IMR-90 (cell line): ENCODE results near the gene NKX6-2. TPM values are rescaled to one million over a fixed set of nuclear protein-coding genes. Genes with fewer than 3 reads are reported as not detected.

Source experiments
- ATAC-seq: fragments of 200-7000 bp; cut with Tn5 transposase; 2 replicates; pipeline ENCODE4 v1.9.1; 2020; ENCODE audit warnings: low read depth, mild to moderate bottlenecking, moderate library complexity
- BruUV-seq: library from RNA; stranded (reverse); fragments of 400-500 nt; replicated peaks from 2 replicates; lab custom pipeline; 2021; lab: Mats Ljungman, UMichigan
- CTCF ChIA-PET: fragments of 300-600 bp; formaldehyde crosslinking; extraction: SDS; loops from one replicate; lab custom pipeline; 2021; ENCODE audit warnings: antibody characterized with exemption; lab: Yijun Ruan, JAX
- POLR2A ChIA-PET: fragments of 300-600 bp; sonication (Branson Sonifier 250); formaldehyde crosslinking; loops from one replicate; lab custom pipeline; 2022; ENCODE audit warnings: antibody characterized with exemption; ENCODE audit not compliant: unreplicated experiment; lab: Charles Lee
- DNase-seq: peaks from one replicate; pipeline ENCODE4 v3.0.0; 2013
- H2AFZ ChIP-seq: replicated peaks from 2 replicates; pipeline ENCODE3; 2013; ENCODE audit warnings: low read length, mild to moderate bottlenecking; ENCODE audit not compliant: poor library complexity
- H2AK5ac ChIP-seq: 2 replicates; pipeline ENCODE4 v1.6.1; 2013; ENCODE audit warnings: low read depth, low read length, inconsistent platforms
- H2AK9ac ChIP-seq: replicated peaks from 2 replicates; pipeline ENCODE3; 2013; ENCODE audit warnings: mild to moderate bottlenecking, low read depth, low read length, moderate library complexity; ENCODE audit not compliant: poor library complexity
- H2BK120ac ChIP-seq: 2 replicates; pipeline ENCODE4 v1.6.1; 2013; ENCODE audit warnings: low read depth, low read length, inconsistent platforms
- H2BK15ac ChIP-seq: 3 replicates; pipeline ENCODE4 v1.6.1; 2013; ENCODE audit warnings: low read depth, low read length, inconsistent platforms
- H2BK20ac ChIP-seq: 2 replicates; pipeline ENCODE4 v1.6.1; 2013; ENCODE audit warnings: low read depth, mild to moderate bottlenecking, inconsistent platforms, low read length, moderate library complexity
- H2BK5ac ChIP-seq: 2 replicates; pipeline ENCODE4 v1.6.1; 2013; ENCODE audit warnings: mild to moderate bottlenecking, low read depth, low read length, inconsistent platforms; ENCODE audit not compliant: poor library complexity, severe bottlenecking
- H3K14ac ChIP-seq: replicated peaks from 2 replicates; pipeline ENCODE4 v1.6.1; 2013; ENCODE audit warnings: low read depth, low read length, inconsistent platforms
- H3K18ac ChIP-seq: 2 replicates; pipeline ENCODE4 v1.6.1; 2013; ENCODE audit warnings: low read depth, low read length, control low read depth
- H3K23ac ChIP-seq: 2 replicates; pipeline ENCODE4 v1.6.1; 2013; ENCODE audit warnings: low read depth, low read length, inconsistent platforms
- H3K27ac ChIP-seq: 2 replicates; pipeline ENCODE4 v1.5.1; 2013; ENCODE audit warnings: mild to moderate bottlenecking, control low read depth, low read length; ENCODE audit not compliant: insufficient read depth
- H3K27me3 ChIP-seq: 2 replicates; pipeline ENCODE4 v1.6.1; 2013; ENCODE audit warnings: low read length; ENCODE audit not compliant: control insufficient read depth, insufficient read depth
- H3K36me3 ChIP-seq: 2 replicates; pipeline ENCODE4 v1.6.1; 2013; ENCODE audit warnings: low read length, mixed read lengths; ENCODE audit not compliant: control insufficient read depth, insufficient read depth
- H3K4ac ChIP-seq: 2 replicates; pipeline ENCODE4 v1.6.1; 2013; ENCODE audit warnings: low read depth, low read length, inconsistent platforms
- H3K4me1 ChIP-seq: 2 replicates; pipeline ENCODE4 v1.6.1; 2013; ENCODE audit warnings: low read length, mixed read lengths; ENCODE audit not compliant: control insufficient read depth, insufficient read depth
- H3K4me2 ChIP-seq: 2 replicates; pipeline ENCODE4 v1.6.1; 2013; ENCODE audit warnings: low read depth, mild to moderate bottlenecking, control low read depth, low read length, moderate library complexity
- H3K4me3 ChIP-seq: 2 replicates; pipeline ENCODE4 v1.5.1; 2013; ENCODE audit warnings: low read depth, mild to moderate bottlenecking, control low read depth, low read length, moderate library complexity; ENCODE audit not compliant: insufficient read depth
- H3K56ac ChIP-seq: 2 replicates; pipeline ENCODE4 v1.6.1; 2013; ENCODE audit warnings: low read length, inconsistent platforms; ENCODE audit not compliant: insufficient read depth; ENCODE audit errors: extremely low read depth
- H3K79me1 ChIP-seq, 2 experiments: 2 replicates each; pipeline ENCODE4 v1.6.1; 2013; ENCODE audit warnings: low read length in 2 of 2, inconsistent platforms in 1 of 2, low read depth in 1 of 2
- H3K9ac ChIP-seq: 2 replicates; pipeline ENCODE4 v1.6.1; 2013; ENCODE audit warnings: low read depth, low read length, control low read depth
- H3K9me1 ChIP-seq: 2 replicates; pipeline ENCODE4 v1.6.1; 2013; ENCODE audit warnings: low read length, inconsistent platforms; ENCODE audit not compliant: insufficient read depth
- H3K9me3 ChIP-seq: 2 replicates; pipeline ENCODE4 v1.6.1; 2013; ENCODE audit warnings: low read length; ENCODE audit not compliant: control insufficient read depth, insufficient read depth
- H4K20me1 ChIP-seq: 2 replicates; pipeline ENCODE4 v1.6.1; 2013; ENCODE audit warnings: low read length, inconsistent platforms; ENCODE audit not compliant: insufficient read depth
- H4K5ac ChIP-seq: 2 replicates; pipeline ENCODE4 v1.6.1; 2013; ENCODE audit warnings: mild to moderate bottlenecking, low read depth, low read length, control low read depth
- H4K8ac ChIP-seq, 2 experiments: 2 replicates each; pipeline ENCODE4 v1.6.1; 2013; ENCODE audit warnings: low read depth in 2 of 2, low read length in 2 of 2, control low read depth in 1 of 2, inconsistent platforms in 1 of 2
- H4K91ac ChIP-seq: 2 replicates; pipeline ENCODE4 v1.6.1; 2013; ENCODE audit warnings: low read depth, low read length, inconsistent platforms; ENCODE audit not compliant: insufficient read depth
- CHD1 ChIP-seq: IDR thresholded peaks from 2 replicates; pipeline ENCODE4 v1.6.1; 2012; ENCODE audit warnings: low read depth, low read length, improper control_type of control experiment
- CTCF ChIP-seq: conservative IDR thresholded peaks from 2 replicates; pipeline ENCODE4 v1.5.1; 2012; ENCODE audit warnings: mild to moderate bottlenecking, low read depth, low read length, improper control_type of control experiment
- ELK1 ChIP-seq: fragments of 150-350 bp; IDR thresholded peaks from 2 replicates; pipeline ENCODE4 v1.6.1; 2016; ENCODE audit warnings: low read depth, mild to moderate bottlenecking, low read length, moderate library complexity, borderline replicate concordance
- FOS ChIP-seq: fragments of 150-350 bp; IDR thresholded peaks from 2 replicates; pipeline ENCODE4 v1.6.1; 2016; ENCODE audit warnings: low read depth, low read length
- MAZ ChIP-seq: IDR thresholded peaks from 2 replicates; pipeline ENCODE4 v1.6.1; 2012; ENCODE audit warnings: low read depth, mild to moderate bottlenecking, low read length, improper control_type of control experiment, moderate library complexity, borderline replicate concordance
- MXI1 ChIP-seq: IDR thresholded peaks from 2 replicates; pipeline ENCODE4 v1.6.1; 2012; ENCODE audit warnings: low read depth, mild to moderate bottlenecking, low read length, moderate library complexity, borderline replicate concordance
- NFE2L2 ChIP-seq: fragments of 150-350 bp; IDR thresholded peaks from 2 replicates; pipeline ENCODE4 v1.6.1; 2016; ENCODE audit warnings: low read depth, mild to moderate bottlenecking, low read length
- POLR2A ChIP-seq: IDR thresholded peaks from 2 replicates; pipeline ENCODE4 v1.6.1; 2012; ENCODE audit warnings: mild to moderate bottlenecking, low read depth, low read length
- RAD21 ChIP-seq: IDR thresholded peaks from 2 replicates; pipeline ENCODE4 v1.6.1; 2012; ENCODE audit warnings: low read length, improper control_type of control experiment
- RCOR1 ChIP-seq: IDR thresholded peaks from 2 replicates; pipeline ENCODE4 v1.6.1; 2012; ENCODE audit warnings: mild to moderate bottlenecking, low read length, improper control_type of control experiment; ENCODE audit not compliant: insufficient replicate concordance
- RFX5 ChIP-seq: IDR thresholded peaks from 2 replicates; pipeline ENCODE4 v1.8.0; 2012; ENCODE audit warnings: low read depth, mild to moderate bottlenecking, low read length, moderate library complexity
- SMC3 ChIP-seq: fragments of 150-350 bp; IDR thresholded peaks from 2 replicates; pipeline ENCODE4 v1.6.1; 2016; ENCODE audit warnings: low read depth, mild to moderate bottlenecking, antibody characterized with exemption, low read length, moderate library complexity
- USF2 ChIP-seq: fragments of 150-350 bp; IDR thresholded peaks from 2 replicates; pipeline ENCODE4 v1.6.1; 2017; ENCODE audit warnings: mild to moderate bottlenecking, antibody characterized with exemption, low read length, low read depth
- WGBS, 2 experiments: methylation state at CpG; one replicate each; pipeline versions ENCODE4 v1.1.5 to v1.1.7; 2013; ENCODE audit warnings: missing lambda C conversion rate in 2 of 2; ENCODE audit not compliant: insufficient read length in 1 of 2; ENCODE audit errors: extremely low coverage in 2 of 2; 5-methylcytosine and 5-hydroxymethylcytosine counted together
- dilution Hi-C: fragments of 300-500 bp; cut with HindIII; formaldehyde crosslinking; loops from one replicate; pipeline ENCODE4 v1.14.3; 2018; ENCODE audit warnings: low sequenced_read_pairs; ENCODE audit not compliant: unreplicated experiment
- in situ Hi-C: fragments of 300-500 bp; cut with MboI; formaldehyde crosslinking; loops from 3 replicates; pipeline ENCODE4 v1.14.3; 2019; ENCODE audit warnings: low sequenced_read_pairs, inconsistent platforms, mixed read lengths
- intact Hi-C: fragments of 100-400 bp; cut with micrococcal nuclease; formaldehyde crosslinking; loops from 2 replicates; pipeline ENCODE4 v1.10.0; 2022
- polyA plus RNA-seq, 3 experiments: library from polyadenylated mRNA; depleted of rRNA; stranded (reverse); fragments of >200 nt; gene quantifications; 2 replicates each; pipeline ENCODE4 v1.2.3, GENCODE V29; 2012; ENCODE audit warnings: low replicate concordance in 1 of 3
- total RNA-seq: library from RNA; depleted of rRNA; stranded (reverse); fragments of >200 nt; gene quantifications from 2 replicates; pipeline ENCODE4 v1.2.3, GENCODE V29; 2012

Gene NKX6-2
- total and polyA plus RNA-seq, 2 of the 4 experiments (the other 2 are of a cell fraction): not detected

GRCh38 chr10:132733926-132734325 is 52.0 kb downstream of the NKX6-2 start:
- H2AFZ ChIP-seq: no peak overlapping the region
- no peak overlapping the region for H2BK15ac ChIP-seq
- no peaks in the 10 kb centered on the region for H3K9me3 ChIP-seq
- H3K4me2 ChIP-seq: no peak overlapping the region
- dilution Hi-C loops (no loop called here), intact Hi-C loops (no loop called here), in situ Hi-C loops (no loop called here)
- POLR2A ChIA-PET: no interaction called here
- H4K91ac ChIP-seq: no peak overlapping the region
- no peak overlapping the region for H2AK5ac ChIP-seq
- no peak overlapping the region for H4K8ac ChIP-seq
- no peak overlapping the region for H2AK9ac ChIP-seq
- no peaks in the 10 kb centered on the region for H3K4me1 ChIP-seq
- no peak overlapping the region for H4K5ac ChIP-seq
- H3K4ac ChIP-seq: no peak overlapping the region
- no TSS peak for BruUV-seq
- no peaks in the 10 kb centered on the region for H3K27me3 ChIP-seq
- no peak overlapping the region for H3K56ac ChIP-seq
- no peaks in the 10 kb centered on the region for H3K79me1 ChIP-seq
- no peaks in the 10 kb centered on the region for H3K36me3 ChIP-seq
- no peak overlapping the region for H2BK120ac ChIP-seq
- H3K14ac ChIP-seq: no peak overlapping the region
- peaks cover 3% of the 10 kb centered on the region; the same call in 1 of the 2 replicates for H3K9me1 ChIP-seq
- no peak overlapping the region for H2BK20ac ChIP-seq
- H3K4me3 ChIP-seq: no peak overlapping the region
- H3K18ac ChIP-seq: no peak overlapping the region
- H3K9ac ChIP-seq: no peak overlapping the region
- WGBS, 2 experiments: 94% methylated on average over 19 of the region's 19 CpGs; no CpG with 5 or more reads in 1 of the 2 experiments
- no peak overlapping the region for H3K23ac ChIP-seq
- DNase-seq (no peak), ATAC-seq (no peak)
- no peak overlapping the region for H3K27ac ChIP-seq
- H2BK5ac ChIP-seq: no peak overlapping the region
- TF ChIP-seq FOS (no peak), RCOR1 (no peak), SMC3 (no peak), RFX5 (no peak), MAZ (no peak), CTCF (no peak), RAD21 (no peak), CHD1 (no peak), NFE2L2 (no peak), MXI1 (no peak), USF2 (no peak), ELK1 (no peak), POLR2A (no peak)
- H4K20me1 ChIP-seq: no peaks in the 10 kb centered on the region
- CTCF ChIA-PET: no interaction called here
